Lung microvascular endothelial cell (primary cell): ENCODE results near the gene PNPLA4. TPM values are rescaled to one million over a fixed set of nuclear protein-coding genes. Genes with fewer than 3 reads are reported as not detected.

Experiments used
- DNase-seq, 2 donors: peaks; one replicate each; pipeline versions ENCODE4 v3.0.0 to v3.0.0-alpha.2; 2010; ENCODE audit warnings: low read depth in 2 of 2
- total RNA-seq: library from RNA; depleted of rRNA; stranded (reverse); fragments of >200 nt; gene quantifications from 2 replicates; pipeline ENCODE4 v1.2.1, GENCODE V29; 2014

Gene PNPLA4
- total RNA-seq, 1 donor from 2014 or later, result 5.0 TPM

DNA sequence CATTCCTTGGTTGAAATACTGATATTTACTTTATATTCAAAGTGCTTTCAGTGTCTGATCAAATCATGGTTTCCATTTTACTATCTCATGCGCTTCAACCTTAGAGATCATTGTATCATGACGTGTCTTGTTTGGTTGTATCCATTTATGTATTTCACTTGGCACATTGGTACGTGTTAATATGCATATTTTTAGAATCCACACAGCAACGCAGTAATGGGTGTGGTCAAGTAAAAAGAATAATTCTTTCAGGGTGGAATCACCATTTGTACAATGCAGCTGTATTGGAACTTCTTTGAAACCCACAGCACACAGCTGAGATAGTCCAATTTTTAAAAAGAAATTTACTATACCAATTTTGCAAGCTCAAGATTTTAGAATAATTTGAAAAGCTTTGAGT, 55.2 kb downstream of the PNPLA4 start:
- DNase-seq, result no peak

- DNase-seq, result no peak
Measured at GRCh38 chrX:7852166-7852565, 75.0 kb downstream of the PNPLA4 start.

Other genes starting within 250 kb of the PNPLA4 start
- gene VCX, start 84.2 kb downstream of the PNPLA4 start, total RNA-seq, result not detected in 2 replicates
- gene VCX2, start 243.9 kb upstream of the PNPLA4 start, total RNA-seq, result not detected in 2 replicates